ENCODE data around the gene ADAM10.

Gene ADAM10

DNA sequence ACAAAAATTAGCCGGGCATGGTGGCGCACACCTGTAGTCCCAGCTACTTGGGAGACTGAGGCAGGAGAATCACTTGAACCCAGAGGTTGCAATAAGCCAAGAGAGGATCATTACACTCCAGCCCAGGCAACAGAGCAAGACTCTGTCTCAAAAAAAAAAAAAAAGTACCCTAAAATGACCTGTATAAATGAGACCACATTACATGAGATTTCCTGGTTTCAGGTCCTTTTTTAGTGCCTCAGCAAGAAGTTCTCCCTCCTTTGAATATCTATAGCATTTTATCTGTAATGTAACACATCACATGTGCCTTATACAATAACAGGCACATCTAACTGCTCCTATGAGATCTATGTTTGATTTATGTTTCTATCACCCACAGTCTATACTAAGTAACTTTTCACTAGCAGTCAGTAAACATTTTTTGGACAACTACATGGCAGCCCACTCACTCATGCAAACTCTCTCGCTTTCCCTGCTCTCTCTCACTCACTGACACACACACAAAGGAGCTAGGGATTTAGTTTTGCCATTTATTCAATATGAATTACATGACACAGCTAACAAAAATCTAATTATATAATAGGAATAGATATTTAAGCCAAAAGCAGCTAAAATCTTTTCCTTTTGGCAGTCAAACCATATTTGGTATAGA is 34.1 kb downstream of the ADAM10 start:
- FAIRE-seq, result no peak

GRCh38 chr15:58710701-58711100 is 38.8 kb downstream of the ADAM10 start:
- FAIRE-seq, result no peak

- no peak for FAIRE-seq
Measured at GRCh38 chr15:58707397-58707796, 42.1 kb downstream of the ADAM10 start.

DNA sequence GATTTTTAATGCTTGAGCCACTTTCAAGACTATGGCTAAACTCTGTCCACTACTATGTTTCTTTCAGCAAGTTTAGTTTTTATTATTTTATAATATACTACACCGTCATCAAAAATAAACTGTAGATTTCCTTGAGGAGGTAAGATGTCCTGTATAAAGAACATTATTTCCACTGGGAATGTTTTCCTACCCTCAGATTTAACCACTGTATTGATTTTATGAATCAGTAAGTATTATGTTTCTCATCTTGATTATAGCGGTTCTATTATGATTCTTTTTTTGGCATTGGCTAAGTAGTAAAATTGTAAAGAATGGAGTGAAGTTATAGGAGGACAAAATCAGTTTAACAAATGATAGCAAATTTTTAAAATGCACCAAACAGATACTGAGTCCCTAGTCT is 44.4 kb downstream of the ADAM10 start:
- no peak for FAIRE-seq

GRCh38 chr15:58704155-58704865 is 45.2 kb downstream of the ADAM10 start:
- no peak for FAIRE-seq

GRCh38 chr15:58703610-58704009 is 45.9 kb downstream of the ADAM10 start:
- FAIRE-seq, result no peak

DNA sequence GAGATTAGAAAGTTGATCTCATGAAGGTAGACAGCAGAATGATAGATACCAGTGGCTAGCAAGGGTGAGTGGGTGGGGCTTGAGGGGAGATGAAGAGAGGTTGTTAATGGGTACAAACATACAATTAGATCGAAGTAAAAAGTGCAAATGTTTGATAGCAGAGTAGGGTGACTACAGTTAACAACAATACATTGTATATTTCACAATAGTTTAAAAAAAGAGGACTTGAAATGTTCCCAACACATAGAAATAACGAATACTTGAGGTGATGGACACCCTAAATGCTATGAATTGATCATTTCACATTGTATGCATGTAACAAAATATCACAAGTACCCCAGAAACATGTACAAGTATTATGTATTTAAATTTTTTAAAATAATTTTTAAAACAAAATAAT is 47.3 kb downstream of the ADAM10 start:
- FAIRE-seq, result no peak

GRCh38 chr15:58701376-58701775 is 48.1 kb downstream of the ADAM10 start:
- no peak for FAIRE-seq

DNA sequence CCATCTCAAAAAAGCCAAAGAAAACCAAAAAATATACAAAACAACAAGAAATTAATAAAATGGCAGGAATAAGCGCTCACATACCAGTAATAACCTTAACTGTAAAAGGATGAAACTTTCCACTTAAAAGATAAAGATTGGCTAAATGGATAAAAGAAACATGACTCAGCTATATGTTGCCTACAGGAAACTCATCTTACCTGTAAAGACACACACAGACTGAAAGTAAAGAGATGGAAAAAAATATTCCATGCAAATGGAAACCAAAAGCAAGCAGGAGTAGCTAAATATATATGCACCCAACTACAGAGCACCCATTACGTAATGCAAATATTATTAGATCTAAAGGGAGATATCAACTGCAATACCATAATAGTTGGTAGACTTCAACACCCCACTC is 49.7 kb downstream of the ADAM10 start:
- no peak for FAIRE-seq

GRCh38 chr15:58698887-58699641 is 50.4 kb downstream of the ADAM10 start:
- no peak for FAIRE-seq

DNA sequence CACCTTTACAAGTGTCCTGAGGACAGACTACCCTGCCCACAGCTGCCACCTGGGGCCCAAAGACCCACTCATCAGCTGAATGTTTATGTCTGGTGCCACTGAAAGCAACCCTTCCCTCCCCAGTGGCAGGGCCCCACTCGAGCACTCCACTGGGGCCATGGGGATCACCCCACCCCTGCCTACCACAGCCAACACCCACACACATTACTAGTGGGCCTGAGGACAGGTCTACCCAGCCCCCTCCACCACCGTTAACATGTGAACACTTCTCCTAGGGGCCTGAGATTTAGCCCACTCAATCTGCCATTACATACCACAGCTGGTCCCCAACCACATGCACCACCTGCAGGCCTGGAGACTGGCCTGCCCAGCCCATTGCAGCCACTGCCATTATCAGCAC is 52.3 kb downstream of the ADAM10 start:
- no peak for FAIRE-seq

DNA sequence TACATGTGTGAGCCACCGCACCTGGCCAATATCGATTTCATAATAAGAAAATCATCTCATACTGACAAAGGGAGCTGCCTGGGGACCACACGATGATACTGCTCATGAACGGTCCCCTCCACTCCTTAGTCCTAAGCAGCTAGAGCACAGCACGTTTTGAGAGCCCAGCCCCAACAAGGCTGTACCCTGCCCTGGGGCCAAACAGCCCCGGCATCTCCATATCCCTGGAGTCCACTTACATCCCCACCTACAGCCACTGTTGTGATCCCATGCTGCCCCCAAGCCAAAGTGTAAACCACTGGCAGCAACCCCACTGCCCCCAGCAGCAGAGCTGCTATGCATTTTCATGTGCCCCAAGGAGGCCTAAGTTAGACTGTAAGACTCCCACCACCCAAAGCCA is 52.8 kb downstream of the ADAM10 start:
- no peak for FAIRE-seq

DNA sequence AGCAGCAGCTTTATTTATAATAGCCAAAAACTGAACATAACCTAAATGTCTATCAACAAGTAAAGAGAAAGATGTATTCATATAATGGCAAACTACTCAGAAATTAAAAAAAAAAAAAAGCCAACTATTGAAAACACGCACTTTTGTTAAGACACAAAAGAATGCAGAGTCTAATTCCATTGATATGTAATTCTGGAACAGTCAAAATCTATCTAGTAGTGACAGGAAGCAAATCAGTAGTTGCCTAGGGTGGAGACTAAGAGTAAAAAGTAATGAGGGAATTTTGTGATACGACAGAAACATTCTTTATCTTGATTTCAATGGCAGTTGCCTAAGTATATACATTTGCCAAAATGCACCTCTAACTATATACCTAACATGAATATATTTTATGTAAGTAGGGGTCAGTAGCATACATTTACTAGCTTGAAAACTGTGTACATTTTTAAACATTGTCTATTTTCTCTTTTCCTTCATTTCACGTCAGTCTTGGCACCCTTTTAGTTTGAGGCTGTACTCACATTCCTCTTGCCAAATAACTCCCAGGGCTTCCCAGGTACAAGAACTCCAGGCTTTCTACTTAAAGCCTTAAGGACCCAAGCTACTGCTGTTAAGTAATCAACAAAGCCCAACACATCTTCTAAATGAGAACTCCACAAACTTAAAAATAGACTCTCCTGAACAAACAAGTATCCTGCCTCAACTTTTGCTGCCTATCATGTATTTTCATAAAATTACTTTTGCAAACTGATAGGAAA is 54.7 kb downstream of the ADAM10 start:
- no peak for FAIRE-seq

- no peak for FAIRE-seq
Measured at GRCh38 chr15:58690703-58691102, 58.8 kb downstream of the ADAM10 start.

DNA sequence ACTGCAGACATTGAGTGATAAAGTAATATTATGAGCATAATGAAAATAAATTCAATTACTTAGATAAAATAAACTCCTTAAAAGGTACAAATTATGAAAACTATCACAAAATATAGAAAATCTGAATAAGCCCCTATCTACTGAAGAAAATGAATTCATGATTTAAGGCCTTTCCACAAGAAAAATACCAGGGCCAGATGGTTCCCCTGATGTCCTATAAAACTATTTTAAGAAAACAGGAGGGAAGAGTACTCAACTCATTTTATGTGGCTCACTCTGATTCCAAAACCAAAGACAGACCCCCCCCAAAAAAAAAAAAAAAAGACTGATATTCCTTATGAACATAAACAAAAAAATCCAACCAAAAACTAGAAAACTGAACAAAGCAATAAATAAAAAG is 59.9 kb downstream of the ADAM10 start:
- no peak for FAIRE-seq

DNA sequence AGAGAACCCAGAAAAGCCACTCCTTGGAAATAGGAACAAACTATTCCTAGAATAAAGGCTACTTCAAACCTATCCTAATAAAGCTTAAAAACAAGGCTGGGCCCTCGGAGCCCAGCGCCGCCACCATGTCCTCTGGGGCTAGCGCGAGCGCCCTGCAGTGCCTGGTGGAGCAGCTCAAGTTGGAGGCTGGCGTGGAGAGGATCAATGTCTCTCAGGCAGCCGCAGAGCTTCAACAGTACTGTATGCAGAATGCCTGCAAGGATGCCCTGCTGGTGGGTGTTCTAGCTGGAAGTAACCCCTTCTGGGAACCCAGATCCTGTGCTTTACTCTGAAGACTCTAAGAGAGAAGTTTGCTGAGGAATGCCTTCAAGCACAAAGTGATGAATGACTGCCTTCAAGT is 63.2 kb downstream of the ADAM10 start:
- FAIRE-seq, result no peak

DNA sequence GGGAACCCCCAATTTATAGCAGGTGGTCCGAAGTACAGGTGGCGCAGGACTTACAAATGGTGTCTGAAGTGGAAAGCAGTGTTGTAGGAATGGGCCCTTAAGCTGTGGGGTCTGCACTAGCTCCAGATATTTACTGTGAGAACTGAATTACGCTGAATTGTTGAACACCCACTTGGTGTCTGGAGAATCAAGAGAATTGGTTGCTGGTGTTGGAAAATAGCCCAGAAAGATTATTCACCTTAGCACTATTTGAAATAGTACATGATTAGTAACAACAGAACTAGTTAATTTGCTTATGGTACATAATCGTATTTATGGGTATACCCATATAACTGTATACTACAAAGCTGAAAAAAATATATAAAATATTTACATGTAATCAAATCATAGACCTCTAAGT is 64.8 kb downstream of the ADAM10 start:
- FAIRE-seq, result no peak

DNA sequence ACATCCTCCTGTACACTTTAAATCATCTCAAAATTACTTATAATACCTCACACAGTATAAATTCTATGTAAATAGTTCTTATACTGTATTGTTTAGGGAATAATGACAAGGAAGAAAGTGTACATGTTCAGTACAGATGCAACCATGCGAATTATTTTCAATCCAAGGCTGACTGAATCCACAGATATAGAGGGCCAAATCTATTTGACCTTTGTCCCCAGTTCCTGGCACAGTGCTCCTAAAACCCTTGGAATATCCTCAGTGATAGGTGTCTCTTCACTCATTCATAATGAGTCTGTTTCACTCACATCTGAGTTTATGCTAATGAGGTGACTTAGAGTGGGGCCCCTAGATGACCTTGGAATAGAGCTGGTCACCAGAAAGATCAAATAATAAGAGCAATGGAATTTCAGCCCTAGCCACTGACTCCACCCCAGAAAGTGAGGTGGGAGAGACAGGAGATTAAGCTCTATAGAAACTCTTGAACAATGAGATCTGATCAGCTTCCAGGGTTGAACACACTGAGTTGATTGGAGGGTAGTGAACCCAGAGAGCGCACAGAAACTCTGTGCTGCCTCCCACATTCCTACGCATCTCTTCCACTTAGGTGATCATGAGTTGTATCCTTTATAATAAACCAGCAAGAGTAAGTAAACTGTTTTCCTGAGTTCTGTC is 65.3 kb downstream of the ADAM10 start:
- no peak for FAIRE-seq

- FAIRE-seq, result no peak
Measured at GRCh38 chr15:58682234-58682633, 67.3 kb downstream of the ADAM10 start.

- FAIRE-seq, result no peak
Measured at GRCh38 chr15:58678683-58679082, 70.8 kb downstream of the ADAM10 start.

DNA sequence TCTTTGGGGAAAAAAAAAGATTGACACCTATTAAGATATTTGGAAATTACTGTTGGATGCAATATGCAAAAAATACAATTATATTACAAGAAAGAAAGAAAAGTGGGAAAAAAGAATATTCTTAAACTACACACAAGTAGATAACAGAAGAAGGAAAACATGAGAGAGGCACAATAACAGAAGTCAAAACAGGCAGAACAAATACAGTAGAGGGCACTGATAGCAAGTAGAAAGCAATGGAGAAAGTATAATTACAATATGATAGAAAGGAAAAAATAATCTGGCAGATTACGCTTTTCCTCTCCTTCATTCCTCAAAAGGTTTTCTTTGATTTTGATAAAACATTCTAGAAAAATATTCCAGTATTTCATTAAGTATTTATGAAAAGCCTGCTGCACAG is 72.1 kb downstream of the ADAM10 start:
- FAIRE-seq, result no peak

- FAIRE-seq, result no peak
Measured at GRCh38 chr15:58676766-58677165, 72.7 kb downstream of the ADAM10 start.

DNA sequence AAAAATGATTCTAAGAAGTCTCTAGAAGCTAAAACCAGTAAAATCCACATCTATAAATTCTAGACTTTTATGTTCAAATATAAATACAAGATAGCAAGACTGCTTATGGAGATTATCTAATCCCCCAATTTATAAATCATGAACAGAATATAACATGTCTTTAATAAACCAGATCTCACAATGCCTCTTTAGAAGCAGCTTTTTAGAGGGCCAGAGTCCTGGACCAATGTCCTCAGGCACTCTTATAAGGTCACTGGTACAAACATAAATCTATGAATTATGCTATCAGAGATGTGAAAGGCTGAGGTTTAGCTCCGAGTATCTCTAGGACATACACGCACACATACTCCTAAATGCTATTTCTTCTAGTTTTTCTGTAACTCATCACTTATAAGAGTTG is 78.3 kb downstream of the ADAM10 start:
- FAIRE-seq, result no peak

Measured in colon (tissue), 2 donors.